ENCODE results near the gene CAPN14.

CAPN14 gene

DNA sequence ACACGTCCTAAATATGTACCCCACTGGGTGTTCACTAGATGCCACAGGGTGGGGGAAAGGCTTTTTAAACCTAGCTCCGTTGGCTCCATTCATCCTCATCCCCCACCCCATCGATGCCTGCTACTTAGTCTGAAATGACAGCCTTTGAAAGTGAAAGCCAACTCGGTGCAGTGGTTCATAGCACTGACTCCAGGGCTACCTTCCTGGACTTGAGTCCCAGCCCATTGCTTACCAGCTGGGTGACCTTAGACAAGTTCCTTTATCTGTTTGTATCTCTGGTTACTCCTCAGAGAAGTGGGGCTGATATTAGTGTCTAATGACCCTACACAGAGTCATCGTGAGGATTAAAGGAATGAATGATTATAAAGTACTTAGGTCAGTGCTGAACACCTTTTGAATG, 41.0 kb upstream of the CAPN14 start:
- TF ChIP-seq EGR1 (IDR thresholded peaks at IDR 0.05) (no peak), CEBPB (IDR thresholded peaks at IDR 0.05) (no peak), FOXM1 (IDR thresholded peaks at IDR 0.05; ENCODE audit: borderline replicate concordance, low read depth) (no peak), EP300 (IDR thresholded peaks at IDR 0.05; ENCODE audit: borderline replicate concordance) (no peak), ZBTB7A (IDR thresholded peaks at IDR 0.05; ENCODE audit: low read depth) (no peak), TEAD4 (IDR thresholded peaks at IDR 0.05) (no peak), YY1 (IDR thresholded peaks at IDR 0.05; ENCODE audit: low read depth) (no peak), TAF1 (IDR thresholded peaks at IDR 0.05; ENCODE audit: low read depth) (no peak), TCF12 (IDR thresholded peaks at IDR 0.05; ENCODE audit: low read depth) (no peak), RAD21 (IDR thresholded peaks at IDR 0.05; ENCODE audit: low read depth) (no peak), NFIC (IDR thresholded peaks at IDR 0.05) (no peak), CREB1 (IDR thresholded peaks at IDR 0.05; ENCODE audit: low read depth) (no peak)
- TF ChIP-seq, protein P1, sequence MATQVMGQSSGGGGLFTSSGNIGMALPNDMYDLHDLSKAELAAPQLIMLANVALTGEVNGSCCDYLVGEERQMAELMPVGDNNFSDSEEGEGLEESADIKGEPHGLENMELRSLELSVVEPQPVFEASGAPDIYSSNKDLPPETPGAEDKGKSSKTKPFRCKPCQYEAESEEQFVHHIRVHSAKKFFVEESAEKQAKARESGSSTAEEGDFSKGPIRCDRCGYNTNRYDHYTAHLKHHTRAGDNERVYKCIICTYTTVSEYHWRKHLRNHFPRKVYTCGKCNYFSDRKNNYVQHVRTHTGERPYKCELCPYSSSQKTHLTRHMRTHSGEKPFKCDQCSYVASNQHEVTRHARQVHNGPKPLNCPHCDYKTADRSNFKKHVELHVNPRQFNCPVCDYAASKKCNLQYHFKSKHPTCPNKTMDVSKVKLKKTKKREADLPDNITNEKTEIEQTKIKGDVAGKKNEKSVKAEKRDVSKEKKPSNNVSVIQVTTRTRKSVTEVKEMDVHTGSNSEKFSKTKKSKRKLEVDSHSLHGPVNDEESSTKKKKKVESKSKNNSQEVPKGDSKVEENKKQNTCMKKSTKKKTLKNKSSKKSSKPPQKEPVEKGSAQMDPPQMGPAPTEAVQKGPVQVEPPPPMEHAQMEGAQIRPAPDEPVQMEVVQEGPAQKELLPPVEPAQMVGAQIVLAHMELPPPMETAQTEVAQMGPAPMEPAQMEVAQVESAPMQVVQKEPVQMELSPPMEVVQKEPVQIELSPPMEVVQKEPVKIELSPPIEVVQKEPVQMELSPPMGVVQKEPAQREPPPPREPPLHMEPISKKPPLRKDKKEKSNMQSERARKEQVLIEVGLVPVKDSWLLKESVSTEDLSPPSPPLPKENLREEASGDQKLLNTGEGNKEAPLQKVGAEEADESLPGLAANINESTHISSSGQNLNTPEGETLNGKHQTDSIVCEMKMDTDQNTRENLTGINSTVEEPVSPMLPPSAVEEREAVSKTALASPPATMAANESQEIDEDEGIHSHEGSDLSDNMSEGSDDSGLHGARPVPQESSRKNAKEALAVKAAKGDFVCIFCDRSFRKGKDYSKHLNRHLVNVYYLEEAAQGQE (IDR thresholded peaks at IDR 0.05; ENCODE audit: low read depth), result no peak
- TF ChIP-seq, protein P2, sequence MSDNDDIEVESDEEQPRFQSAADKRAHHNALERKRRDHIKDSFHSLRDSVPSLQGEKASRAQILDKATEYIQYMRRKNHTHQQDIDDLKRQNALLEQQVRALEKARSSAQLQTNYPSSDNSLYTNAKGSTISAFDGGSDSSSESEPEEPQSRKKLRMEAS (IDR thresholded peaks at IDR 0.05), result no peak
- TF ChIP-seq, protein P3, sequence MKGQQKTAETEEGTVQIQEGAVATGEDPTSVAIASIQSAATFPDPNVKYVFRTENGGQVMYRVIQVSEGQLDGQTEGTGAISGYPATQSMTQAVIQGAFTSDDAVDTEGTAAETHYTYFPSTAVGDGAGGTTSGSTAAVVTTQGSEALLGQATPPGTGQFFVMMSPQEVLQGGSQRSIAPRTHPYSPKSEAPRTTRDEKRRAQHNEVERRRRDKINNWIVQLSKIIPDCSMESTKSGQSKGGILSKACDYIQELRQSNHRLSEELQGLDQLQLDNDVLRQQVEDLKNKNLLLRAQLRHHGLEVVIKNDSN (IDR thresholded peaks at IDR 0.05), result no peak

DNA sequence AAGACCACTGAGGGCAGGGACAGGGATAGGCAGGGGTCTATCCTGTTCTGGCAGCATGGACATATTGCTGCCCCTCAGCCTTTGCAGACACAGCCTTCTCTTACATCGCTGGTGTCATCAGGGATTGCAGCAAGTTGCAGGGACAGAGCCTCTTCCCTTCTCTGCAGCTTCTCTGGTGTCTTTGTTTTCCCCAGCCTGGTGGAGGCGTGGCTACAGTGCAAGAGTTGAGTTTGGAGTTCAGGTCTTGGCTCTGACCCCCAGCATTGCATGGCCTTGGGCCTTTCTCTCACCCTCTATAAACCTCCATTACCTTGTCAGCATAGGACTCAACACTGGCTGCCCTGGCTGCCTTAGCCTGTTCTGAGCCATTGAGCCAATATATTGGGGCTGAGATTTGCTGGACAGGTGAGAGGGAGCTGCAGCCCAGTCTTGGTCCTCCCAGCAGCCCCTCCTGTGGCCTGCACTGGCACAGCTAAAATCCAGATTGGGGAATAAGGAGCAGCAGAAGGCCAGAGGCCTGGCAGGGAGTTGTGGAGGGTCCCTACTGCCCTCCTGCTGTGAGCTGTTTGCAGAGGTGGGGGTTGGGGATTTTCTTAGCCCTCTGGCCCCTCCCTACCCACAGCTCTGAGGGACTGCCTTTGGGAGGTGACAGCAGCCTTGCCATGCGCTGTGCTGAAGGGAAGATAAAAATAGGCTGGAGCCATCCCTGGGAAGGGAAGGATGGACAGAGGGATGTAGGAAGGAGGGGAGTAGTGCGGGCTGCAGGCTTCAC, 39.5 kb upstream of the CAPN14 start:
- no peak for TF ChIP-seq NFIC (IDR thresholded peaks at IDR 0.05)
- no peak for TF ChIP-seq RAD21 (IDR thresholded peaks at IDR 0.05; ENCODE audit: low read depth)
- no peak for TF ChIP-seq TEAD4 (IDR thresholded peaks at IDR 0.05)
- TF ChIP-seq EGR1 (IDR thresholded peaks at IDR 0.05), result no peak
- TF ChIP-seq ZBTB7A (IDR thresholded peaks at IDR 0.05; ENCODE audit: low read depth), result no peak
- no peak for TF ChIP-seq YY1 (IDR thresholded peaks at IDR 0.05; ENCODE audit: low read depth)
- TF ChIP-seq, protein P2 (IDR thresholded peaks at IDR 0.05), result no peak
- no peak for TF ChIP-seq FOXM1 (IDR thresholded peaks at IDR 0.05; ENCODE audit: borderline replicate concordance, low read depth)
- no peak for TF ChIP-seq TAF1 (IDR thresholded peaks at IDR 0.05; ENCODE audit: low read depth)
- TF ChIP-seq TCF12 (IDR thresholded peaks at IDR 0.05; ENCODE audit: low read depth), result no peak
- TF ChIP-seq CREB1 (IDR thresholded peaks at IDR 0.05; ENCODE audit: low read depth), result no peak
- TF ChIP-seq, protein P3 (IDR thresholded peaks at IDR 0.05), result no peak
- no peak for TF ChIP-seq CEBPB (IDR thresholded peaks at IDR 0.05)
- TF ChIP-seq EP300 (IDR thresholded peaks at IDR 0.05; ENCODE audit: borderline replicate concordance), result no peak
- TF ChIP-seq, protein P1 (IDR thresholded peaks at IDR 0.05; ENCODE audit: low read depth), result no peak

- TF ChIP-seq TEAD4 (IDR thresholded peaks at IDR 0.05) (no peak), EGR1 (IDR thresholded peaks at IDR 0.05) (no peak), TCF12 (IDR thresholded peaks at IDR 0.05; ENCODE audit: low read depth) (no peak), CREB1 (IDR thresholded peaks at IDR 0.05; ENCODE audit: low read depth) (no peak), EP300 (IDR thresholded peaks at IDR 0.05; ENCODE audit: borderline replicate concordance) (no peak), TAF1 (IDR thresholded peaks at IDR 0.05; ENCODE audit: low read depth) (no peak), RAD21 (IDR thresholded peaks at IDR 0.05; ENCODE audit: low read depth) (no peak), NFIC (IDR thresholded peaks at IDR 0.05) (no peak)
- TF ChIP-seq, protein P3 (IDR thresholded peaks at IDR 0.05), result no peak
- TF ChIP-seq, protein P2 (IDR thresholded peaks at IDR 0.05), result no peak
- TF ChIP-seq, protein P1 (IDR thresholded peaks at IDR 0.05; ENCODE audit: low read depth), result no peak
These were observed 38.7 kb upstream of the CAPN14 start for GRCh38 chr2:31255911-31256571.

Measured in Ishikawa (cell line).